Measurements from ENCODE around the gene CHKB. TPM values are rescaled to one million over a fixed set of nuclear protein-coding genes. Genes with fewer than 3 reads are reported as not detected.

Gene CHKB
- total and polyA plus RNA-seq, 2 of the 8 experiments (the other 6 are each of a cell fraction or from before 2014, with no cell fraction given), result 27.9 to 42.2 TPM

DNA sequence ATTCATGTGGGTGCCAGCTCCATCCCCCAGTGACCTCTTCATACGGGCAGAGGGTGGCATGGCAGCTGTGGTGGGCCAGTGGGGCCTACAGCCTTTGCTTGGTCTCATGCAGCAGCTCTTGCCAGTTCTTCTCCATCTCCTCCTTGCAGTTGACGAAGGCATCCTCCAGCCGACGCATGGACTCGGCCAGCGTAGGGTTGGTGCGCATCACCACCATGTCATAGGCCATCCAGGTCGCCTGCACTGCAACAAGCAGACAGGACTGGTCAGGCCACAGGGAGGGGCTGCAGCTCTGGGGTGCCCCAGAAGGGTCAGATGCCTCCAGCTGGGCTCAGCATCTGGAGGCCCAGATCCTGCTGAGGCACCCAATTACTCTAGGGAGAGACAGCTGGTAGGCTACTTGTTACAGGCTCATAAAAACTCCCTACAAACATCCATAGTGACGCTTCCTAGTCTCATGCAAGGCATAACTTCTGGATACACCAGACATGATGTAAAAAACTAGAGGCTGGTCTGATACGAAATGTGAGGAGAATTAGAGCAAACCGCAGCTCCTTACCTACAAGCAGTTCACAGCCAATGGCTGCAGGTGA is 31.4 kb downstream of the CHKB start (continued):
- TF ChIP-seq, protein P1, sequence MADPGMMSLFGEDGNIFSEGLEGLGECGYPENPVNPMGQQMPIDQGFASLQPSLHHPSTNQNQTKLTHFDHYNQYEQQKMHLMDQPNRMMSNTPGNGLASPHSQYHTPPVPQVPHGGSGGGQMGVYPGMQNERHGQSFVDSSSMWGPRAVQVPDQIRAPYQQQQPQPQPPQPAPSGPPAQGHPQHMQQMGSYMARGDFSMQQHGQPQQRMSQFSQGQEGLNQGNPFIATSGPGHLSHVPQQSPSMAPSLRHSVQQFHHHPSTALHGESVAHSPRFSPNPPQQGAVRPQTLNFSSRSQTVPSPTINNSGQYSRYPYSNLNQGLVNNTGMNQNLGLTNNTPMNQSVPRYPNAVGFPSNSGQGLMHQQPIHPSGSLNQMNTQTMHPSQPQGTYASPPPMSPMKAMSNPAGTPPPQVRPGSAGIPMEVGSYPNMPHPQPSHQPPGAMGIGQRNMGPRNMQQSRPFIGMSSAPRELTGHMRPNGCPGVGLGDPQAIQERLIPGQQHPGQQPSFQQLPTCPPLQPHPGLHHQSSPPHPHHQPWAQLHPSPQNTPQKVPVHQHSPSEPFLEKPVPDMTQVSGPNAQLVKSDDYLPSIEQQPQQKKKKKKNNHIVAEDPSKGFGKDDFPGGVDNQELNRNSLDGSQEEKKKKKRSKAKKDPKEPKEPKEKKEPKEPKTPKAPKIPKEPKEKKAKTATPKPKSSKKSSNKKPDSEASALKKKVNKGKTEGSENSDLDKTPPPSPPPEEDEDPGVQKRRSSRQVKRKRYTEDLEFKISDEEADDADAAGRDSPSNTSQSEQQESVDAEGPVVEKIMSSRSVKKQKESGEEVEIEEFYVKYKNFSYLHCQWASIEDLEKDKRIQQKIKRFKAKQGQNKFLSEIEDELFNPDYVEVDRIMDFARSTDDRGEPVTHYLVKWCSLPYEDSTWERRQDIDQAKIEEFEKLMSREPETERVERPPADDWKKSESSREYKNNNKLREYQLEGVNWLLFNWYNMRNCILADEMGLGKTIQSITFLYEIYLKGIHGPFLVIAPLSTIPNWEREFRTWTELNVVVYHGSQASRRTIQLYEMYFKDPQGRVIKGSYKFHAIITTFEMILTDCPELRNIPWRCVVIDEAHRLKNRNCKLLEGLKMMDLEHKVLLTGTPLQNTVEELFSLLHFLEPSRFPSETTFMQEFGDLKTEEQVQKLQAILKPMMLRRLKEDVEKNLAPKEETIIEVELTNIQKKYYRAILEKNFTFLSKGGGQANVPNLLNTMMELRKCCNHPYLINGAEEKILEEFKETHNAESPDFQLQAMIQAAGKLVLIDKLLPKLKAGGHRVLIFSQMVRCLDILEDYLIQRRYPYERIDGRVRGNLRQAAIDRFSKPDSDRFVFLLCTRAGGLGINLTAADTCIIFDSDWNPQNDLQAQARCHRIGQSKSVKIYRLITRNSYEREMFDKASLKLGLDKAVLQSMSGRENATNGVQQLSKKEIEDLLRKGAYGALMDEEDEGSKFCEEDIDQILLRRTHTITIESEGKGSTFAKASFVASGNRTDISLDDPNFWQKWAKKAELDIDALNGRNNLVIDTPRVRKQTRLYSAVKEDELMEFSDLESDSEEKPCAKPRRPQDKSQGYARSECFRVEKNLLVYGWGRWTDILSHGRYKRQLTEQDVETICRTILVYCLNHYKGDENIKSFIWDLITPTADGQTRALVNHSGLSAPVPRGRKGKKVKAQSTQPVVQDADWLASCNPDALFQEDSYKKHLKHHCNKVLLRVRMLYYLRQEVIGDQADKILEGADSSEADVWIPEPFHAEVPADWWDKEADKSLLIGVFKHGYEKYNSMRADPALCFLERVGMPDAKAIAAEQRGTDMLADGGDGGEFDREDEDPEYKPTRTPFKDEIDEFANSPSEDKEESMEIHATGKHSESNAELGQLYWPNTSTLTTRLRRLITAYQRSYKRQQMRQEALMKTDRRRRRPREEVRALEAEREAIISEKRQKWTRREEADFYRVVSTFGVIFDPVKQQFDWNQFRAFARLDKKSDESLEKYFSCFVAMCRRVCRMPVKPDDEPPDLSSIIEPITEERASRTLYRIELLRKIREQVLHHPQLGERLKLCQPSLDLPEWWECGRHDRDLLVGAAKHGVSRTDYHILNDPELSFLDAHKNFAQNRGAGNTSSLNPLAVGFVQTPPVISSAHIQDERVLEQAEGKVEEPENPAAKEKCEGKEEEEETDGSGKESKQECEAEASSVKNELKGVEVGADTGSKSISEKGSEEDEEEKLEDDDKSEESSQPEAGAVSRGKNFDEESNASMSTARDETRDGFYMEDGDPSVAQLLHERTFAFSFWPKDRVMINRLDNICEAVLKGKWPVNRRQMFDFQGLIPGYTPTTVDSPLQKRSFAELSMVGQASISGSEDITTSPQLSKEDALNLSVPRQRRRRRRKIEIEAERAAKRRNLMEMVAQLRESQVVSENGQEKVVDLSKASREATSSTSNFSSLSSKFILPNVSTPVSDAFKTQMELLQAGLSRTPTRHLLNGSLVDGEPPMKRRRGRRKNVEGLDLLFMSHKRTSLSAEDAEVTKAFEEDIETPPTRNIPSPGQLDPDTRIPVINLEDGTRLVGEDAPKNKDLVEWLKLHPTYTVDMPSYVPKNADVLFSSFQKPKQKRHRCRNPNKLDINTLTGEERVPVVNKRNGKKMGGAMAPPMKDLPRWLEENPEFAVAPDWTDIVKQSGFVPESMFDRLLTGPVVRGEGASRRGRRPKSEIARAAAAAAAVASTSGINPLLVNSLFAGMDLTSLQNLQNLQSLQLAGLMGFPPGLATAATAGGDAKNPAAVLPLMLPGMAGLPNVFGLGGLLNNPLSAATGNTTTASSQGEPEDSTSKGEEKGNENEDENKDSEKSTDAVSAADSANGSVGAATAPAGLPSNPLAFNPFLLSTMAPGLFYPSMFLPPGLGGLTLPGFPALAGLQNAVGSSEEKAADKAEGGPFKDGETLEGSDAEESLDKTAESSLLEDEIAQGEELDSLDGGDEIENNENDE (IDR thresholded peaks at IDR 0.05; ENCODE audit: insufficient replicate concordance, low read length), result no peak
- no peak for TF ChIP-seq NANOG (IDR thresholded peaks at IDR 0.05; ENCODE audit: insufficient read depth, low read depth, low read length, poor library complexity, severe bottlenecking)
- TF ChIP-seq, protein P2, sequence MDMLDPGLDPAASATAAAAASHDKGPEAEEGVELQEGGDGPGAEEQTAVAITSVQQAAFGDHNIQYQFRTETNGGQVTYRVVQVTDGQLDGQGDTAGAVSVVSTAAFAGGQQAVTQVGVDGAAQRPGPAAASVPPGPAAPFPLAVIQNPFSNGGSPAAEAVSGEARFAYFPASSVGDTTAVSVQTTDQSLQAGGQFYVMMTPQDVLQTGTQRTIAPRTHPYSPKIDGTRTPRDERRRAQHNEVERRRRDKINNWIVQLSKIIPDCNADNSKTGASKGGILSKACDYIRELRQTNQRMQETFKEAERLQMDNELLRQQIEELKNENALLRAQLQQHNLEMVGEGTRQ (IDR thresholded peaks at IDR 0.05; ENCODE audit: low read length), result no peak
- TF ChIP-seq POLR2AphosphoS5 (IDR thresholded peaks at IDR 0.05; ENCODE audit: low read depth, low read length), result no peak
- TF ChIP-seq ZNF274 (IDR thresholded peaks at IDR 0.05; ENCODE audit: borderline replicate concordance, extremely low read depth, low read length), result no peak
- TF ChIP-seq TEAD4 (IDR thresholded peaks at IDR 0.05; ENCODE audit: low read depth, low read length), result no peak
- no peak for TF ChIP-seq JUND (IDR thresholded peaks at IDR 0.05; ENCODE audit: low read length)
- no peak for TF ChIP-seq CHD2 (IDR thresholded peaks at IDR 0.05; ENCODE audit: low read length)
- no peak for TF ChIP-seq BRCA1 (IDR thresholded peaks at IDR 0.05; ENCODE audit: low read depth, low read length)
- TF ChIP-seq PHF8 (conservative IDR thresholded peaks at IDR 0.05; ENCODE audit: low read depth, low read length), result no peak
